Neural crest cell (in vitro differentiated cells): ENCODE results near the gene GSDME. TPM values are rescaled to one million over a fixed set of nuclear protein-coding genes. Genes with fewer than 3 reads are reported as not detected.

ENCODE experiments used
- DNase-seq: peaks from one replicate; pipeline ENCODE4 v3.0.0; 2021; ENCODE audit warnings: low read depth, mixed read lengths, low spot score
- H3K27ac Mint-ChIP-seq: one replicate; pipeline ENCODE4 v1.8.0; 2021; ENCODE audit warnings: mild to moderate bottlenecking, mixed read lengths; ENCODE audit not compliant: unreplicated experiment
- H3K27me3 Mint-ChIP-seq: 2 replicates; pipeline ENCODE4 v1.8.0; 2021; ENCODE audit warnings: low read depth, mild to moderate bottlenecking, mixed read lengths
- H3K36me3 Mint-ChIP-seq: 2 replicates; pipeline ENCODE4 v1.8.0; 2021; ENCODE audit warnings: low read depth, mild to moderate bottlenecking, mixed read lengths
- H3K4me1 Mint-ChIP-seq: 2 replicates; pipeline ENCODE4 v1.8.0; 2021; ENCODE audit warnings: mixed read lengths
- H3K4me3 Mint-ChIP-seq: one replicate; pipeline ENCODE4 v1.8.0; 2021; ENCODE audit warnings: mild to moderate bottlenecking, mixed read lengths
- H3K9me3 Mint-ChIP-seq: 2 replicates; pipeline ENCODE4 v1.8.0; 2021; ENCODE audit warnings: mixed read lengths
- CTCF ChIP-seq: fragments of 200-600 bp; sonication (generic); conservative IDR thresholded peaks from 2 replicates; pipeline ENCODE4 v1.5.0; 2021; ENCODE audit warnings: antibody characterized with exemption, mild to moderate bottlenecking
- total RNA-seq: library from RNA; stranded (reverse); gene quantifications from 2 replicates; pipeline ENCODE4 v1.2.1, GENCODE V29; 2021

Gene GSDME
- total RNA-seq, 1 donor from 2014 or later, result 18.9 TPM

DNA sequence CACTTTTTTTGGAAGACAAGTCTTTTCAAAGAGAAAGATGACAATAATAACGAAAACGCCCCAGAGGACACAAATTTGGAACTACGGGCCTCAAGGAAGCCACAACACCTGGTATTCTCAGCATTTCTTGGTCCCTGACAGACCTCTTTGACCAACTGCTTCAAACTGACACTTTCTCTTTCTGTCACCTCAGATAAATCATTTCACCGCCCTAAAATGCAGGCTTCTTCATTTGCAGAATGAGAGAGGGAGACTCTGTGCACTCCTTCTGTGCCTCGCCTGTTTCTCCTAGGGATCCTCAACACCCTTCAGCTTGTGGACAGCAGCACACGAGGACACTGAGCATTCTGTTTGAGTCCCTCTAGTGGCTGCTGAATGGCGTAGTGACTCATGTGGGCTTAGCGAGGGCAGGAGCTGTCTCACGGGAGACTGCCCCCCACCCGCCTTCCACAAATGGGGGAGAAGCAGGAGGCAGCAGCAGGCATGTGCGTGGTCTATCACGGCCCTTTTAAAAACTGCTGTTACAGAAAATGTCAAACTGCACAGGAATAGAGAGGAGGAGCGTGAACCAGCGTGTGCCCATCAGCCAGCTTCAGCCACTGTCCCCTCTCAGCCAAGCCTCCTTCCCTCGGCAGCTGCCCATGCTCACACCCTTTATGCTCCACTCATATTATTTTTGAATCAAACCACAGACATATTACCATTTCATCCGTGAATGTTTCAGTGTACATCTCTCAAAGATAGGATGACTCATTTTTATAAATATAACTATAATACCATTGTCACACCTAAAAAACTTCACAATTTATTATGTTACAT lies 41.4 kb downstream of the GSDME start:
- TF ChIP-seq CTCF, result peak; percentile 55
- no peak for DNase-seq
- Mint-ChIP-seq H3K27me3 (no peaks in the 10 kb centered on the region), H3K36me3 (peaks cover 9% of the 10 kb centered on the region), H3K27ac (no peak overlapping the region), H3K4me3 (no peak overlapping the region), H3K9me3 (no peaks in the 10 kb centered on the region), H3K4me1 (peaks cover 2% of the 10 kb centered on the region)

GRCh38 chr7:24715171-24715570 lies 42.1 kb downstream of the GSDME start:
- peaks cover 11% of the 10 kb centered on the region for H3K36me3 Mint-ChIP-seq
- H3K4me1 Mint-ChIP-seq, result no peaks in the 10 kb centered on the region
- TF ChIP-seq CTCF, result no peak
- H3K9me3 Mint-ChIP-seq, result no peaks in the 10 kb centered on the region
- no peak for DNase-seq
- H3K4me3 Mint-ChIP-seq, result no peak overlapping the region
- no peaks in the 10 kb centered on the region for H3K27me3 Mint-ChIP-seq
- no peak overlapping the region for H3K27ac Mint-ChIP-seq

DNA sequence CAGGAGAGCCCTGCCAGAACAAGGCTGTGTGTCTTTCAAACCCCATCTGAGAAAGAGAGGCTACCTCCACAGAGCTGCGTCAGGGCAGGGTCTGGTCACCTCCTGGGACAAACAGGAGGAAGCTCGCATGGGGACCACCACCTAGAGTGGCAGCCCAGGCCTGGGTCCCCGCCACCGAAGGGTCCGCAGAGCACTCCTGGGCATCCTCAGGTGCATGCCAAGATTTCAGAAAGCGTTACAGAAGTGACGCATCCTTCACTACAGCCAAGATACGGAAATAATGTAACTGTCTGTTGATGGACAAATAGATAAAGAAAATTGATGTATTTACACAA lies 42.6 kb downstream of the GSDME start:
- no peak for TF ChIP-seq CTCF
- H3K4me1 Mint-ChIP-seq, result peaks cover 4% of the 10 kb centered on the region
- no peaks in the 10 kb centered on the region for H3K27me3 Mint-ChIP-seq
- no peaks in the 10 kb centered on the region for H3K9me3 Mint-ChIP-seq
- peaks cover 16% of the 10 kb centered on the region for H3K36me3 Mint-ChIP-seq
- no peak for DNase-seq
- no peak overlapping the region for H3K27ac Mint-ChIP-seq
- H3K4me3 Mint-ChIP-seq, result no peak overlapping the region

DNA sequence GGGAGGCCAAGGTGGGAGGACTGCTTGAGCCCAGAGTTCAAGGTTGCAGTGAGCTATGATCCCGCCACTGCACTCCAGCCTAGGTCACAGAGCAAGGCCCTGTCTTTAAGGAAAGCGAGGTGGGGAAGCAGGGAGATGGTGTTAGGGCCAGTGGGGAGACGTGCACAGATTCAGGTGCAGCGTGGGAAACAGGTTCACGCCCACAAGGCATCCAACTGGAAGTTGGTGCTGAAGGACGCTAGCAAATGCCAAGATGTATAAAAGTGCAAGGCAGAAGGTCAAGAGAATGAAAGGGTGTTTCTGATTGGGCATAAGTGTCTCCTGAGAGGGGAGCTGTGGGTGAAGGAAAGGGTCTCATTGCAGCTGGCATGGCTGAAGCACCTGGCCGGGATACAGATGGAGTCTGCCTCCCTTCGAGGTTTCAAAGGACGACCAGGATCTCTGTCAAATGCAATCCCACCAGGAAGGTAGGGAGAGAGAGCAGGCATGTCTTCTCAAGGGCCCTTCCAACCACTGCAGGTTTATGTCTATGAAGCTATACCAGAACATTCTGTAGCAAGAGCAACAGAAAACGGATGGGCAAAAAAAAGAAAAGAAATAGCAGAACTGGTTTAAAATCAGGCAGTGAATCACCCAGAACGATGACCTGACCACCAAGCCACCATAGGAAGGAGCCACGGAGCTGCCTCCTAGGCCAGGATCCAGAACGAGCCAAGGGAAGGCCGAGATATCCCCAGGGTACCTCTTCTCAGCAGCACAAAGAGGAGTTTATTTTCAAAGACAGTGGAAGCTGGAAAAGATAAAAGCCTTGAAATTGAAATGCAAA lies 43.2 kb downstream of the GSDME start:
- Mint-ChIP-seq H3K36me3 (peaks cover 19% of the 10 kb centered on the region), H3K4me1 (peaks cover 8% of the 10 kb centered on the region), H3K27me3 (no peaks in the 10 kb centered on the region), H3K9me3 (no peaks in the 10 kb centered on the region), H3K4me3 (no peak overlapping the region), H3K27ac (no peak overlapping the region)
- TF ChIP-seq CTCF, result no peak
- no peak for DNase-seq

DNA sequence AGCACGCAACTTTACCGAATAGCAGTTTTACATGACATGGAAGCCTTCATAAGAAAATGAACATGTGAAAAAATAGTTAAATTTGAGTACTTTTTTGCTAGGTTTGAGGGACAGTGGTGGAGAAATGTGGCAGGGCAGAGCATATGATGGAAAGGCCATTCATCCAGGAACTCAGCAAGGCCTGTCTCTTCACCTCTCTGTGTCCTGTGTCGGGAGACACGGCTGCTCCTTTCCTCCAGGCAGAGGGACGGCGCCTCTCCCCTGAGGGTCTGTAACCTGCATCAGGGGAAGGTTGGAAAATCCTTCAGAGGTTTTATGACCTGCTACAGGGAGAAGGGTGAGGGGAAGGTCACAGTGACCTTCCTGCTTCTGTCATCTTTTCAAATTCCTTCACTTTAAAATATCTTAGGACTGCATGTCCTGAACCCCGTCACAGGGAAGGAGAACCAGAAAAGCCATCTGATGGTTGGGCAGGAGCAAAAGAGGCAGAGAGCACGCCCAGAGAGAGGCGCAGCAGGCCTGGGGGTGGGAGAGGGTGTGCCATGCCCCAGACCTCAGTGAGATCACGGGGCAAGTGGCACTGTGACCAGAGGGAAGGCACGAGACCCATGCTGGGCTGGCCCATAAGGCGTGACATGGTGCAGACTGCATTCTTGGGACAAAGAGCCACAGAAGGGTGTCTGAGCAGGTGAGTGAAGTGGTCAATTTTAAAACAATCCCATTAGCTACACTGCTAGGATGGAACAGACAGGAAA lies 44.0 kb downstream of the GSDME start:
- no peak overlapping the region for H3K27ac Mint-ChIP-seq
- H3K36me3 Mint-ChIP-seq, result peaks cover 23% of the 10 kb centered on the region
- H3K9me3 Mint-ChIP-seq, result no peaks in the 10 kb centered on the region
- H3K4me3 Mint-ChIP-seq, result no peak overlapping the region
- H3K27me3 Mint-ChIP-seq, result no peaks in the 10 kb centered on the region
- no peak for DNase-seq
- no peak for TF ChIP-seq CTCF
- peaks cover 14% of the 10 kb centered on the region for H3K4me1 Mint-ChIP-seq
